ENCODE results near the gene RTP5.
"Not testable (repeated sequence)": the region's sequence is repeated elsewhere in the genome, so short reads cannot be mapped to it uniquely, and the experiment has no call there.

RTP5 gene

DNA sequence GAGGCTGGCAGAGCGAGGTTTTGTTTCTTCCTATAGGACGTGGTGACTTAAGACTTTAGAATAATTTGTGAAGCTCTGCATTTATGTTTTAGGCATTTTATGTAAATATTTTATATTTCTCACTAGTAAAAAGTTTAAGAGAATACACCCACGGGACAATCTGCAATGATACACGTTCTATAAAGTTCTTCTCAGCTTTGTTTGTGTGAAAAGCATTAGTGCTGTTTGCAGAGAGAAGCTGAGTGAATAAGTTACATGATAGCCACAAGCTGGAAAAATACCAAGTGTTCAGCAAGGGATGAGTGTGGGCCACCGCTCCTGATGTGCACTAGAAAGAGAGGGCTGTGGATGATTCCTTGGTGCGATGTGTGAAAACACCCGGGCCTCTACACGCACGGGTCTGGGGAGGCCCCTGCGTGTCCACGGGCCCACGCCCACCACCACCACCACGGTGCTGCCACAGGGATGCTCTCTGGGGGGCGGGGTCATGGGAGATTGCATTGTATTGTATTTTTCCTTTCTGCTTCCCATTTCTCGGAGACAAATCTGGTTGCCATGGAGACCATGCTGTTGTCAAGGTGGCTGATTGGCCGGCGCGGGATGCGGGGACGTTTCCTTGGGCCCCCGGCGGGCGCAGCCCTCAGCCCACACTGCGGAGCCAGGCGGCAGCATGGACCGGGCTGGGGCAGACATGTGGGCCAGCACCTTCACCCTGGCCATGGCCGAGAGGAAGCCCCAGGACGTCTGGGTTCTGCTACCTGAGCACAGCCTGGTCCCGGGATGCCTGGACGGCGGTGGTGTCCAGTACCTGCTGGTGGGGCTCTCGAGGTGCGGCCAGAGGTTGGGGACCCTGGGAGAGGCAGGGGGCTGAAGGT, at the start of gene RTP5:
Gene RTP5 (plus strand): TSS at position 643 of the 875 bp plus-strand sequence. CDS start 28 bp downstream, at position 671.
- DNase-seq, result no peak

DNA sequence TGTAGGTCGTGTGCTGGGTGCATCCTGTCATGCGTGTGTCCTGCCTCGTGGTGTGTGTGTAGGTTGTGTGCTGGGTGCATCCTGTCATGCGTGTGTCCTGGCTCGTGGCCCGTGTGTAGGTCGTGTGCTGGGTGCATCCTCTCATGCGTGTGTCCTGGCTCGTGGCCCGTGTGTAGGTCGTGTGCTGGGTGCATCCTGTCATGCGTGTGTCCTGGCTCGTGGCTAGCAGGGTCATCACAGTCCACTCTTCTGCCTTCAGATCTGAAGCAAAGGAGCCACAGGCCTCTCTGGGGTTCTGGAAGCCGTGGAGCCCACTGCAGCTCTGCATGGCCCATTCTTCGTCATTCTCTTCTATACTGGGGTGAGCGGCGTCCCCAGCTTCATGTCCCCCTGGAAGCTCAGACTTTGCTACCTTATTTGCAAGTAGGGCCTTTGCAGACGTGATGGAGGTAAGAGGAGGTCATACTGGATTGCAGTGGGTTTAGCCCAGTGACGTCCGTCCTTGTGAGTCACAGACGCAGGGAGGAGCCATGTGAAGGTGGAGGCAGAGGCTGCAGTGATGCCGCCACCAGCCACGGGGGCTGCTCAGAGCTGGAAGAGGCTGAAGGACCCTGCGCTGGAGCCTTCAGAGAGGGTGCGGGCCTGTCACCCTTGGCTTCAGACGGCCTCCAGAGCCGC, 49.4 kb upstream of the RTP5 start:
- DNase-seq, result not testable (repeated sequence)

DNA sequence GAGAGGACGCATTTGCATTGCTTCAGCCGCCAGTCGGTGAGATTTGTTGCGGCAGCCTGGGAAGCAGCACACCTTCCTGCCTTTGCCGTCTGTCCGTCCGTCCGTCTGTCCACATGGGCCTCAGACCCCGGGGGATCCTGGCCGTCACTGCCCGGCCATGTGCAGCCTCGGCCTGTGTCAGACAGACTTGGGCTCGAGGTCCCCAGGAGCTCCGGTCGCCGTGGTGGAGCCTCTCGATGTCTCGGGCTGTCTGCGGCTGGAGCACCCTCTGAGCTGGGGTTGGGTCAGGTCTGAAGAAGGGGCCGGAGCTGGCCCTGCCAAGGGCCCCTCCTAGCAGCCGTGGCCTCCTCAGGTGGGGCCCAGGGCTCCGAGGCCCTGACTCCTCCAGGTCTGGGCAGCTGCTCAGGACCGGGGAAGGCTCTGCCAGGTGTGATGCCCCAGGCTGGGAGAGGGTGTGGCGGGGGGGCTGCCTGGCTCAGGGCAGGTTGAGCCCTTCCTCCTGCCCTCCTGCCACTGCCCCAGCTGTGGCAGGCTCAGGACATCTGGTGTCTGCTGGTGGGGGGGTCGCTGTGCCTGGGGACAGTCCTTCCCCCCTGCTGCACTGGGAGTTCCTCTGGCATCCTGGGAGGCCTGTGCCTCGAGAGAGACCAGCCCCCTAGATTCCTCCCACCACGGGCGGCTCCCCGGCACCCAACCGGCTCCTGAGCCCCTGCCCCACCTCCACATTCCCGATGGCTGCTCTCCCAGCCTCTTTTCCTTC, 48.7 kb upstream of the RTP5 start:
- no peak for DNase-seq

DNA sequence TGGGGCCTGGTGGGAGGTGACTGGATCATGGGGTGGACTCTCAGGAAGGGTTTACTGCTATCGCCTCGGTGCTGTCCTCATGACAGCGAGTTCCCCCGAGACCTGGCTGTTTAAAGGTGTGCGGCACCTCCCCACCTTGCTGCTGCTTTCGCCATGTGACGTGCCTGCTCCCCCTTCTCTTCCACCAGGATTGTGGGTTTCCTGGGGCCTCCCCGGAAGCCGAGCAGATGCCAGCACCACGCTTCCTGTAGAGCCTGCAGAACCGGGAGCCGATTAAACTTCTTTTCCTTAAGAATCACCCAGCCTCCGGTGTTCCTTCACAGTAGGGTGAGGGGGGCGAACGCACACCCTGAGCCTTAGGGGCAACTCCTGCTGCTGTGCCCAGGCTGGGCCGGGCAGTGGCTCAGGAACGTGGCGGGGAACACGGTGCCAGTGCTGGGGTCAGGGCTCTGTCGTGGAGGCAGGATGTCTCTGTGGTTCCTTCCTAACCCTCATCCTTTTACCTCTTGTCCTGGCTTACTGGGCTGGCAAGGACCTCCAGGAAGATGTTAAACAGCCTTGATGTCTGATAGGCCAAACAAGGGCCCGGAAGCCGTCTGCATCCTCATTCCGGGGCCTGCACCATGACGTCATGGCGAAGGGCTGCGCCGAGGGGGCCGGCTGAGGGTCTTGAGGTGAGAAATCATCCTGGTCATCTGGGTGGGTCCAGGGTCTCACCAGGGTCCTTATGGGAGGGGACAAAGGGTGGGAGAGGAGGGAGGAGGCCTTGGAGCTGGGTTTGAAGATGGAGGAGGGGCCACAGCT, 47.9 kb upstream of the RTP5 start:
- no peak for DNase-seq

DNA sequence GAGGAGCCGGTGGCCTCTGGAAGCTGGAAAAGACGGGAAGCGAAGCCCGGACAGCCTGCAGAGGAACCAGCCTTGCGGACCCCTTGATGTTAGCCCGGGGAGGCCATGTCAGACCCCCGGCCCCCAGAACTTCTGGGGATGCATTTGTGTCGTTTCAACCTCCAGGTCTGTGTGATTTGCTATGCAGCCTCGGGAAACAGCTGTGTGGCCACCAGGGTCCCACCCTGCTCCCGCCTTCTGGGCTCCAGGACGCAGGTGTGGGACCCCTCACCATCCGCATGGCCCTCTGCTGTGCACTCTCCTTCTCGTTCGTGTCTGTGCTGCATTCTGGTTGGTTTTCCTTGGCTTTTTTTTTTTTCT, 47.3 kb upstream of the RTP5 start:
- no peak for DNase-seq

DNA sequence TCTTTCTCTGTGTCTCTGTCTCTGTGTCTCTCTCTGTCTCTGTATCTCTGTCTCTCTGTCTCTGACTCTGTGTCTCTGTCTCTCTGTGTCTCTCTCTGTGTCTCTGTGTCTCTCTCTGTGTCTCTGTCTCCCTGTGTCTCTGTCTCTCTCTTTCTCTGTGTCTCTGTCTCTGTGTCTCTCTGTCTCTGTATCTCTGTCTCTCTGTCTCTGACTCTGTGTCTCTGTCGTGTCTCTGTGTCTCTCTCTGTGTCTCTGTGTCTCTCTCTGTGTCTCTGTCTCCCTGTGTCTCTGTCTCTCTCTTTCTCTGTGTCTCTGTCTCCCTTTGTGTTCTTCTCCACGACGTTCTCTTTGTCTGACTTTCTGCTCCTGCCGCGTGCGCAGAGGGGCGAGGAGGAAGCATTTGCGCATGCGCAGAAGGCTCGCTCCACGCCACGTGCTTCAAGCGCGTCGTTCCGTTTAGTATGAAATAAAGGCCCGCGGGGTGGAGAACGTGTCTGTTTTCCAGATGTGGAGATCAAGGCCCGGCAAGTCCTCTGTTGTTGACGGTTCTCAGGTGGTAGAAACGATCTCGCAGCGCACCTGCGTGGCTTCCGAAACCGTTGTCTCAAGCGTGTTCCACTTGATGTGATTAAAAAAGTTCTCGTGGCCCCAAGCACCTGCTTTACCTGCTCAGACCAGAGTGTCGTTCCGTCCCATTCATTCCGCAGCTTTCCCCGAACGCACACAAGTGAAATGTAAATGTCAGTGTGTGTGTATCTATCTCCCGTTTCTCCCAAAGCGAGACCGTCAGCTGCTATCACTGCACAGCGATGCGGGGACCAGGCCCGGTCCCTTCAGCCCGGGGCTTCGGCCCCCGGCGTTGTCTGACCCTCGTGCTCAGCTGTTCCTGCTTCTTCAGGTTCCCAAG, 45.7 kb upstream of the RTP5 start:
- not testable (repeated sequence) for DNase-seq

DNA sequence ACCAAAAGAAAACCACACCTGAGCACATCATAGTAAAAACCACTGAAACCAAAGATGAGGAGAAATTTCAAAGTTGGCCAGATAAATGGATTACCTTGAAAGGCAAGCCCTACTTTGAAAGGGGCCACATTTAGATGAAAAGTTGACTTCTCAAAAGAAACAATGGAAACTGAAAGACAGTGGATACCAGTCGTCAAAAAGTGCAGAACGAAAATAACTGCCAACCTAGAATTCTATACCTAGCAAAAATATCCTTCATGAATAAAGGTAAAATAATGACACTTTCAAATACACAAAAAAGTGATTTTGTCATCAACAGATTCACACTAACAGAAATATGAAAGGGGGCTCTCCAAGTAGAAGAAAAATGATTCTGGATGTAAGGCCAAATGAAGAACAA, 42.1 kb upstream of the RTP5 start:
- no peak for DNase-seq

DNA sequence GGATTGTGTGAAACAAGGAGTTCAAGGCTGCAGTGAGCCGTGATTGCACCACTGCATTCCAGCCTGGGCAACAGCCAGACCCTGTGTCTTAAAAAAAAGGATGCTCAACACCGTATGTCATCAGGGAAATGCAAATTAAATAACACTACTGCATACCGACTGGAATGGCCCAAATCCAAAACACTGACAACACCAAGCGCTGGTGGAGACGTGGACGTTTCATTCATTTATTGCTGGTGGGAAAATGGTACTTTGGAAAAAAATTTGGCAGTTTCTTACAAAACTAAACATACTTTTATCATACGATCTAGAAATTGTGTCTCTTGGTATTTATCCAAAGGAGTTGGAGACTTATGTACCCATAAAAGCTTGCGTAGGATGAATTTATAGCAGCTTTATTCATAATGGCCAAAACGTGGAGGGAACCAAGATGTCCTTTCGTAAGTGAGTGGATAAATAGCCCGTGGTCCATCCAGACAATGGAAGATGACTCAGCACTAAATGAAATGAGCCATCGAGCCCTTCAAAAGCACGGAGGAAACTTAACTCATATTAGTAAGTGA, 36.3 kb upstream of the RTP5 start:
- DNase-seq, result no peak

DNA sequence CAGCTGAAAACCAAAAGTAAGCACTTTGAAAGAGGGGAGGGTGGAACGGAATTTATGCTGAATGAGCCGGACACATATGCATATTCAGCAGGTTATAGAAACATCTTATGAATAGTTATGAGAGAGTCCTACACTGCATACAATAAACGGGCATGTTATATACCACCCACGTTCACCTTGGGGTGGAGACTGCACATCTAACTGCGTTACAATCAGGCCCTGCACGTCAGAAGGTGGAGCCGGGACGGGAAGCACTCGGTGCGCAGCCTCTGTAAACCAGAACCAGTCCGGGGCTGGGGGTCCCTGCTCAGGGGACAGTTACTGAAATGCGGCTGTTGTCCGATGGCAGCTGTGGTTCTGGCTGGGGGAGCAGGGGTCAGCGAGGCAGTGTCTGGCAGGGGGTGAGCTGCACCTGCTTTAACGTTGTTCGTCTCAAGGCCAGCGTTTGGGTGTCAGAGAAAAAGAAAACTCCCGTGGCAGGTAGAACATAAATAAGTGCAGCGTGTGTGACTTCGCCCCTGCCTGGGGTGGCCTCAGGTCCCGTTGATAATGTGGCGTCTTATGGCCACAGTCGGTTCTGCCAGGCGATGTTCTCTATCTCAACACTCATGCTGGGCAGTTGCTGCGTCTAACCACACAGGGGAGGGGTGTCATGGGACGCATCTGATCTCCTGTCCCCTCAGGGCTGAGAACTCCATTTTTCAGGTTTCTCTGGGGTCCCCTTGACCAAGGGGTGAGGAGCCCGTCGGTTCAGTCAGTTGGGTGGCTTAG, 35.6 kb upstream of the RTP5 start:
- DNase-seq, result not testable (repeated sequence)

DNA sequence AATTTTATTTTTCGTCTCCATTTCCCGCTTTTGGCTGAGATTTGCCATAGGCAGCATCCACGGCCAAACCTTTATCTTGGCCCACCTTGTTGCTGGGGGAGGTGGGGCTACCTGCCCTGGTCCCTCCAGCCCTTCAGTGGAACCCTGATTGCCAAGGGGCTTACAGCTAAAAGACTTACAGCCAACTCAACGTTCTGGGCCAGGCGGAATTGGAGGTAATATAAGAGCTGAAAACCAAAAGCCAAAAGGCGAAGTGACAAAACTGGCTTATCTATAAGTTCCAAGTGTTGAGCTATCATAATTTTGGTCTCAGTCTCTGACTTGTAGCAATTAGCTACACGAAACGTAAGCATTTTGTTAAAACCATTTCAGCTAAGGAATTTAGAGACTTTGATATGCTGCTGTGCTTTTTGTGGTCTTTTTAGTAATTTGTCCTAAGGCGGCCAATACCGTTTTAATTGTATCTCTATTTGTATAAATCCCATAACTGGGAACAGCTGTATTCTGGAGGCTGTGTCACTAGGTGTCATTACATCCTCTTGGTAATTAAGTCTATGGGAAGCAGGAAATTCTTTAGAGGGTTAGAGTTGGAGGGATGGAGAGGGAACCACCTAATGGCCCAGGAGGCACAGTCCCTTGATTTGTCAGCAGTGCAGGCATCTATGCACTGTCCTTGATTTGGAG, 34.9 kb upstream of the RTP5 start:
- no peak for DNase-seq

DNA sequence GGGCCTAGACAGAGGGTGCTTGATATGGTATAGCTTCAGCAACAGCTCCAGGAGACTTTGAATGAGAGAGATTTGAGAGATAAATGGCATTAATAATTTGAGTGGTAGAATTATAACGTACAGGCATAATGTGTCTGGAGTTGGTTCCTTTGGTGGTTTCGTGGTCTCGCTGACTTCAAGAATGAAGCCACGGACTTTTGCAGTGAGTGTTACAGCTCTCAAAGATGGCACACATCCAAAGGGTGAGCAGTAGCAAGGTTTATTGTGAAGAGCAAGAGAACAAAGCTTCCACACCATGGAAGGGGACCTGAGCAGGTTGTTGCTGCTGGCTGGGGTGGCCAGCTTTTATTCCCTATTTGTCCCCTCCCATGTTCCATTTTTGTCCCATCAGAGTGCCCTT, 33.9 kb upstream of the RTP5 start:
- DNase-seq, result no peak

DNA sequence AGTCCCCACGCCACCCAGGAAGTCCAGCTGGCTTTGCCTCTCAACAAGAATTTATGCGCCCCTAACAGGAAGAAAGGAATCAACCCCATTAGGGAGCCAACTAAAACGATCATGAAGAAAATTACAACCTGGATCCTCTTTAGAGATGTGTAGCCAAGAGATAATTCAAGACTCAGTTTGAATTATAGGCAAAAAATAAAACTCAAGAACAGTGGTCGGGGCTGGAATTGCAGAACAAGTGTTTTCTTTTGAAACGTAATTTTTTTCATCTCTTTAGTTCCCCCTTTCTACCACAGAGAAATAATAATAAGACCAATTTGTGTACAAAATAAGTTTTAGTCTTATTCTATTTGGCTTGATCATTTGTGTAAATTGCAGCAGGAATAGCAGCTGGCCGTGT, 33.2 kb upstream of the RTP5 start:
- DNase-seq, result no peak

DNA sequence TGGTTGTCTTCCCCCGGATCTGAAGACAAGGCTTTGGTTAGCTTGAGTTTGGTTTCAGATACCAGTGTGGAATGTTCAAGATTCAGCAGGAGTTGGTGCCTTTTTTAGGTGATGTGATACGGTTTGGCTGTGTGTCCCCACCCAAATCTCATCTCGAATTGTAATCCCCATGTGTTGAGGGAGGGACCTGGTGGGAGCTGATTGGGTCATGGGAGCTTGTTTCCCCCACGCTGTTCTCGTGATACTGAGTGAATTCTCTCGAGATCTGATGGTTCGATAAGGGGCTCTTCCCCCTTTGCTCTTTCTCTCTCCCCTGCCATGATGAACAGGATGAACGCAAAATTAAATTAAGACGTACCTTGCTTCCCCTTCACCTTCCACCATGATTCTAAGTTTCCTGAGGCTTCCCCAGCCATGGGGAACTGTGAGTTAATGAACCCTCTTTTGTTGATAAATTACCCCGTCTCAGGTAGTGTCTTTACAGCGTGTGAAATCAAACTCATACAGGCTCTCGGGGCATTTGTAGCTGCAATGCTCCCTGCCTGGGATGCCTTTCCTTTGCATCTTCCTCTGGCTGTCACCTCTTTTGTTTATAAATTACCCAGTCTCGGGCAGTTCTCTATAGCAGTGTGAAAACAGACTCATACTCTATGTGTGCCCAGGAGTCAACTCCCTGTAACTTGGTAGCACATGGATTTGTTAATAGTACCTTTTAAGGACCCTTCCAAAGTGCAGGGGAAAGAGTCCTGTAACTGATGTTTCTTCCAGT, 32.1 kb upstream of the RTP5 start:
- no peak for DNase-seq

DNA sequence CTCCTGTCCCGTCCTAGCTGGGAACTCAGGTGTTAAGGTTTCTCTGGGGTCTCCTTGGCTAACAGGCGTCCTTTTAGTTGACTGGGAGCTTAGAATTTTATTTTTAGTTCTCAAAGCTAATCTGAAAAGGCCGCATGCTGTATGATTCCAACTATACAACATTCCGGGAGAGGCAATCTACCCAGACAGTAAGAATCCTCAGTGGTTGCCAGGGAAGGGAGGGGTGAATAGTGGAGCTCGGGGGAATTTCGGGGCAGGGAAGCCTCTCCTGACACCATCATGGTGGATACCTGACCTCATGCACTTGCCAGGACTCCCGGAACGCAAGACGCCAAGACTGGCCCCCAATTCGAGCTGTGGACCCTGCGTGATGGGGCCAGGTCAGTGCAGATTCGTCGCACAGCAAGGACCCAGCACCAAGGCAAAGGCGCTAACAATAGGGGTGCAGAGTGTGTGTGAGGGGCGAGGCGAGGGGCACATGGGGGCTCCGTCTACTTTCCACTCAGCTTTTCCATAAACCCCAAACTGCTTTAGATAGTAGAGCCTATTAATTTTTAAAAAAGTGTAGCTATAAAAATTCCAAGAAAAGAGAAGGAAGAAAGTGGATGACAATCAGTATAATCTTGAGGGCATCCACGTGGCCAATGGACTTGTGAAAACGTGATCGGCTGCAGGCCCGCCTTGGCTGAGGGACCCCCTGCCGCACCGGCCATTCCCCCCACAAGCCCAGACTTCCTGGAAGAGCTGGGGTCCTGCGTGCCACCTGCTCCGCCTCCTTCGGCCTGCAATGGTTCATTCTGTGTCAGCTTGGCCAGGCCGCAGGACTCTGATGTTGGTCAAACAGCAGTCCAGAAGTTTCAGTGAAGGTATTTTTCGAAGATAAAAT, 28.1 kb upstream of the RTP5 start:
- no peak for DNase-seq

DNA sequence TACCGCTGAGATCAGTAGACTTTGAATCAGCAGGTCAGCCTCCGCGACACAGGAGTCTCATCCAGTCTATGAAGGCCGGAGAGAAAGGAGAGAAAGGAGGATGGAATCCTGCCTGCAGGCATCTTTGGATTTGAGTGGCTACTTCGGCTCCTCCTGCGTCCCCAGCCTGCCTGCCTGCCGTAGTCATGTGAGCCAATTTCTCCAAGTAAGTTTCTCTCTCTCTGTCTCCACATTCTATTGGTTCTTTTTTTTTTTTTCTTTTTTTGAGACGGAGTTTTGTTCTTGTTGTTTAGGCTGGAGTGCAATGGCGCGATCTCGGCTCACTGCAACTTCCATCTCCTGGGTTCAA, 27.5 kb upstream of the RTP5 start:
- DNase-seq, result no peak

DNA sequence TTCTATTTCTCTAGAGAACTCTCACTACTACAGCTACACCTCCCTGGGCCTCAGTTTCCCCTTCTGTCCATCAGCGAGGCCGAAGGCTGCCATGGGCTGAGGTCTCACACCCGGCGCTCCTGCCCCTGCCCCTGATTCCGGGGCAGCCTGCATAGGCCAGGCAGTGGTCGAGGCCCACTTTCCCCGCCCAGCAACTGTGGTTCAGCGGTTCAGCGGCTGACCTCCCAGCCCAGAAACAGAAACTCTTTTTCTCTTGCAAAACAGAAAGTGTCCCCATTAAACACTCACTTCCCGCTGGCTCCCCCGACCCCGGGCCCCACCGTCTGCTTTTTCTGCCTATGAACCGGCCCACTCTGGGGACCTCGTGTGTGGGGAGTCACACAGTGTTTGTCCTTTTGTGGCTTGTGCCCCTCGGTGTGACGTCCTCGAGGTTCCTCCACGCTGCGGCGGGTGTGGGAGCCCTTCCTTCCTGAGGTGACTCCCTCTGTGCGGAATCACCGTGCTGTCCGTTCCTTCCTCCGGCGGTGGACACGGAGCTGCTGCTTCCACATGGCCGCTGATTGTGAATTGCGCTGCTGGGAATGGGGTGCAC, 26.8 kb upstream of the RTP5 start:
- peak; percentile 61 for DNase-seq

DNA sequence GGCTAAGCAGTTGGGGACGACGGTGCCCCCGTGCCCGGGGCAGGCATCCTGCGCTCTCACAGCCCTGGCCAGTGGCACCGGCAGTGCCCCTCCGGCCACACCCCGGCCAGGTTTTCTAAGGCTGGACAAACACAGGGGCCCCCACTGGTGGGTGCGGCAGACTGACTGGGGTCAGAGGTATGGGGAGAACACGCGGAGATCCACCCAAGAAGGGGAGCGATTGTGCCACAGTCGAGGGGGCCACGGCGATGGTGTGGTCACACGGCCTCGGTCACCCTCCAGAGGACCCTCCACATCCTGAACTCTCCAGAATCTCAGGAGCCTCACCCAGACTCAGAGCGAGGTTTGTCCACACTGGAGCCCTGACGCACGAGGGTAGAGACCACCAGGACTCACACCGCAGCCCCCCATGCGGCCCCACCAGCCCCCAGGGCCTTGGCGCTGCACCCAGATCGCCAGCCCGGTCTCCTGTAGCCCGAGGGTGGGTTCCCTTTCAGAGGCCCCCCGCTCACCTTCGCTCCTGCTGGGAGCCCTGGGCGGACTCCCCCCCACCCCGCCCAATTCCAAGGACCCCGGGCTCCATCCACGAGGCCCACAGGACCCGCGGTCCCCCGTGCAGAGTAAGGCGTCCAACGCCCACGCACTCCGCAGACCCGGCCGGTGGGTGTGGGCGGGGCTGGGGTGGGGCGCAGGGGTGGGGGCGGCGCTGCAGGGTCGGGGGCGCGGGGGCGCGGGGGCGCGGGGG, 26.0 kb upstream of the RTP5 start:
- no peak for DNase-seq
